ENCODE measurements around the gene INTS11. TPM values are rescaled to one million over a fixed set of nuclear protein-coding genes. Genes with fewer than 3 reads are reported as not detected.

The INTS11 gene
- total and polyA plus RNA-seq, 9 of the 15 experiments (the other 6 are each of a cell fraction or from before 2014, with no cell fraction given), result 3.6 to 183 (median 110) TPM

DNA sequence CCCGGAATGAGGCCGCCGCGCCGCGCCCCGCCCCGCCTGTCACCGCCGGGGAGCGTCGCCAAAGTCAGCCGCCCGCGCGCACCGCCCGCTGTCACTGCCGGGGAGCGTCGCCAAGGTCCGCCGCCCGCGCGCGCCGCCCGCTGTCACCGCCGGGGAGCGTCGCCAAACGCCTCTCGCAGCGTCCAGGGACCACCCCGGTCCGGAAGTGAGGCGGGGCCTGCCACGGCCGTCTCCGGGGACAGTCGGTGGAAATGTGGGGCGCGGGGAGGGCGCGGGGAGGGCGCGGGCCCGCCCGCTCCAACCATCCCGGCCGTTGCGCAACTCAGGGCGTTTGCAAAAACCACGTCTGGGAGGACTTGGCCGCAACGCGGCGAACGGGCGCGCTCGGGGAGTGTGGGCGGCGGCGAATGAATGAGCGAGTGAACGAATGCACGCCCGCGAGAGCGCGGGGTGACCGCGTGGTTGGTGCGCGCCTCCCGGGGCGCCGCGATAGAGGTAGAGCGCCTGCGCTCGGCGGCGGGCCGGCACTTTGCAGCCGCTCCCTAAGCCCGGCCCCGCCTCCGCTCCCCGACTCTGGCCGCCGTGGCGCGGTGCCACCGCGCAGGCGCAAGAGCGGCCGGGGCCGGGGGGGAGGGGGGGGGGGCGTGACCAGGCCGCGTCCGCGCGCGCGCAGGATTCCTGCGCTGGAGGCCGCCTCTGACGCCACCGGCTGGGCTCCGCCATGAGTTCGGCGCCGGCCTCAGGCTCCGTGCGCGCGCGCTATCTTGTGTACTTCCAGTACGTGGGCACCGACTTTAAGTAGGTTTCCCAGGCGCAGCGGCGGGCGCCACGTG lies 16.3 kb downstream of the INTS11 start, which contains the start of the genes ACAP3 and PUSL1 (continued):
- TF ChIP-seq, protein P1, sequence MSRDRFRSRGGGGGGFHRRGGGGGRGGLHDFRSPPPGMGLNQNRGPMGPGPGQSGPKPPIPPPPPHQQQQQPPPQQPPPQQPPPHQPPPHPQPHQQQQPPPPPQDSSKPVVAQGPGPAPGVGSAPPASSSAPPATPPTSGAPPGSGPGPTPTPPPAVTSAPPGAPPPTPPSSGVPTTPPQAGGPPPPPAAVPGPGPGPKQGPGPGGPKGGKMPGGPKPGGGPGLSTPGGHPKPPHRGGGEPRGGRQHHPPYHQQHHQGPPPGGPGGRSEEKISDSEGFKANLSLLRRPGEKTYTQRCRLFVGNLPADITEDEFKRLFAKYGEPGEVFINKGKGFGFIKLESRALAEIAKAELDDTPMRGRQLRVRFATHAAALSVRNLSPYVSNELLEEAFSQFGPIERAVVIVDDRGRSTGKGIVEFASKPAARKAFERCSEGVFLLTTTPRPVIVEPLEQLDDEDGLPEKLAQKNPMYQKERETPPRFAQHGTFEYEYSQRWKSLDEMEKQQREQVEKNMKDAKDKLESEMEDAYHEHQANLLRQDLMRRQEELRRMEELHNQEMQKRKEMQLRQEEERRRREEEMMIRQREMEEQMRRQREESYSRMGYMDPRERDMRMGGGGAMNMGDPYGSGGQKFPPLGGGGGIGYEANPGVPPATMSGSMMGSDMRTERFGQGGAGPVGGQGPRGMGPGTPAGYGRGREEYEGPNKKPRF (IDR thresholded peaks at IDR 0.05; ENCODE audit: low read depth, low read length), result no peak
- TF ChIP-seq POLR3A (IDR thresholded peaks at IDR 0.05; ENCODE audit: borderline replicate concordance, extremely low read depth, insufficient read depth, insufficient read length) (no peak), MYBL2 (IDR thresholded peaks at IDR 0.05; ENCODE audit: low read depth) (no peak), MYBL2 (CRISPR knock-in tag; IDR thresholded peaks at IDR 0.05; ENCODE audit: borderline replicate concordance) (no peak), FOXP1 (CRISPR knock-in tag; IDR thresholded peaks at IDR 0.05) (no peak), BMI1 (IDR thresholded peaks at IDR 0.05; ENCODE audit: low read length) (no peak), HDAC8 (tag; IDR thresholded peaks at IDR 0.05) (no peak), IRF2 (CRISPR knock-in tag; IDR thresholded peaks at IDR 0.05) (no peak), RHOXF2B (CRISPR knock-in tag; conservative IDR thresholded peaks at IDR 0.05) (no peak), ZNF766 (CRISPR knock-in tag; conservative IDR thresholded peaks at IDR 0.05) (peak; percentile 56; the same call in 1 of the 2 replicates), TAF1 (IDR thresholded peaks at IDR 0.05; ENCODE audit: control insufficient read depth, extremely low read depth, insufficient read depth, low read length, severe bottlenecking) (peak; percentile 62), MAFK (IDR thresholded peaks at IDR 0.05; ENCODE audit: low read length) (no peak), FOXK1 (CRISPR knock-in tag; IDR thresholded peaks at IDR 0.05; ENCODE audit: borderline replicate concordance) (no peak), NFE2 (IDR thresholded peaks at IDR 0.05; ENCODE audit: low read depth) (no peak), MYNN (IDR thresholded peaks at IDR 0.05) (no peak), MYNN (CRISPR knock-in tag; IDR thresholded peaks at IDR 0.05) (no peak)
- TF ChIP-seq, protein P2, sequence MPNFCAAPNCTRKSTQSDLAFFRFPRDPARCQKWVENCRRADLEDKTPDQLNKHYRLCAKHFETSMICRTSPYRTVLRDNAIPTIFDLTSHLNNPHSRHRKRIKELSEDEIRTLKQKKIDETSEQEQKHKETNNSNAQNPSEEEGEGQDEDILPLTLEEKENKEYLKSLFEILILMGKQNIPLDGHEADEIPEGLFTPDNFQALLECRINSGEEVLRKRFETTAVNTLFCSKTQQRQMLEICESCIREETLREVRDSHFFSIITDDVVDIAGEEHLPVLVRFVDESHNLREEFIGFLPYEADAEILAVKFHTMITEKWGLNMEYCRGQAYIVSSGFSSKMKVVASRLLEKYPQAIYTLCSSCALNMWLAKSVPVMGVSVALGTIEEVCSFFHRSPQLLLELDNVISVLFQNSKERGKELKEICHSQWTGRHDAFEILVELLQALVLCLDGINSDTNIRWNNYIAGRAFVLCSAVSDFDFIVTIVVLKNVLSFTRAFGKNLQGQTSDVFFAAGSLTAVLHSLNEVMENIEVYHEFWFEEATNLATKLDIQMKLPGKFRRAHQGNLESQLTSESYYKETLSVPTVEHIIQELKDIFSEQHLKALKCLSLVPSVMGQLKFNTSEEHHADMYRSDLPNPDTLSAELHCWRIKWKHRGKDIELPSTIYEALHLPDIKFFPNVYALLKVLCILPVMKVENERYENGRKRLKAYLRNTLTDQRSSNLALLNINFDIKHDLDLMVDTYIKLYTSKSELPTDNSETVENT (CRISPR knock-in tag; IDR thresholded peaks at IDR 0.05), result peak; percentile 64; the same call in 1 of the 2 replicates
- TF ChIP-seq, protein P3, sequence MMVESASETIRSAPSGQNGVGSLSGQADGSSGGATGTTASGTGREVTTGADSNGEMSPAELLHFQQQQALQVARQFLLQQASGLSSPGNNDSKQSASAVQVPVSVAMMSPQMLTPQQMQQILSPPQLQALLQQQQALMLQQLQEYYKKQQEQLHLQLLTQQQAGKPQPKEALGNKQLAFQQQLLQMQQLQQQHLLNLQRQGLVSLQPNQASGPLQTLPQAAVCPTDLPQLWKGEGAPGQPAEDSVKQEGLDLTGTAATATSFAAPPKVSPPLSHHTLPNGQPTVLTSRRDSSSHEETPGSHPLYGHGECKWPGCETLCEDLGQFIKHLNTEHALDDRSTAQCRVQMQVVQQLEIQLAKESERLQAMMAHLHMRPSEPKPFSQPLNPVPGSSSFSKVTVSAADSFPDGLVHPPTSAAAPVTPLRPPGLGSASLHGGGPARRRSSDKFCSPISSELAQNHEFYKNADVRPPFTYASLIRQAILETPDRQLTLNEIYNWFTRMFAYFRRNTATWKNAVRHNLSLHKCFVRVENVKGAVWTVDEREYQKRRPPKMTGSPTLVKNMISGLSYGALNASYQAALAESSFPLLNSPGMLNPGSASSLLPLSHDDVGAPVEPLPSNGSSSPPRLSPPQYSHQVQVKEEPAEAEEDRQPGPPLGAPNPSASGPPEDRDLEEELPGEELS (CRISPR knock-in tag; IDR thresholded peaks at IDR 0.05; ENCODE audit: borderline replicate concordance), result no peak; the same call in 1 of the 2 replicates
- TF ChIP-seq, protein P4, sequence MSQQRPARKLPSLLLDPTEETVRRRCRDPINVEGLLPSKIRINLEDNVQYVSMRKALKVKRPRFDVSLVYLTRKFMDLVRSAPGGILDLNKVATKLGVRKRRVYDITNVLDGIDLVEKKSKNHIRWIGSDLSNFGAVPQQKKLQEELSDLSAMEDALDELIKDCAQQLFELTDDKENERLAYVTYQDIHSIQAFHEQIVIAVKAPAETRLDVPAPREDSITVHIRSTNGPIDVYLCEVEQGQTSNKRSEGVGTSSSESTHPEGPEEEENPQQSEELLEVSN (IDR thresholded peaks at IDR 0.05; ENCODE audit: borderline replicate concordance in 1 of 2, extremely low read depth in 1 of 2, insufficient read depth in 1 of 2, insufficient read length in 1 of 2, low read depth in 1 of 2, low read length in 1 of 2, poor library complexity in 1 of 2, severe bottlenecking in 1 of 2), result peak; percentile 18 to 81

All from K562 (cell line).